ENCODE results near the gene GRIK4.

GRCh38 chr11:120800206-120800605 is 288.7 kb downstream of the GRIK4 start:
- TF ChIP-seq, protein P1, sequence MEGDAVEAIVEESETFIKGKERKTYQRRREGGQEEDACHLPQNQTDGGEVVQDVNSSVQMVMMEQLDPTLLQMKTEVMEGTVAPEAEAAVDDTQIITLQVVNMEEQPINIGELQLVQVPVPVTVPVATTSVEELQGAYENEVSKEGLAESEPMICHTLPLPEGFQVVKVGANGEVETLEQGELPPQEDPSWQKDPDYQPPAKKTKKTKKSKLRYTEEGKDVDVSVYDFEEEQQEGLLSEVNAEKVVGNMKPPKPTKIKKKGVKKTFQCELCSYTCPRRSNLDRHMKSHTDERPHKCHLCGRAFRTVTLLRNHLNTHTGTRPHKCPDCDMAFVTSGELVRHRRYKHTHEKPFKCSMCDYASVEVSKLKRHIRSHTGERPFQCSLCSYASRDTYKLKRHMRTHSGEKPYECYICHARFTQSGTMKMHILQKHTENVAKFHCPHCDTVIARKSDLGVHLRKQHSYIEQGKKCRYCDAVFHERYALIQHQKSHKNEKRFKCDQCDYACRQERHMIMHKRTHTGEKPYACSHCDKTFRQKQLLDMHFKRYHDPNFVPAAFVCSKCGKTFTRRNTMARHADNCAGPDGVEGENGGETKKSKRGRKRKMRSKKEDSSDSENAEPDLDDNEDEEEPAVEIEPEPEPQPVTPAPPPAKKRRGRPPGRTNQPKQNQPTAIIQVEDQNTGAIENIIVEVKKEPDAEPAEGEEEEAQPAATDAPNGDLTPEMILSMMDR (conservative IDR thresholded peaks at IDR 0.05; ENCODE audit: low read depth, low read length): no peak
- TF ChIP-seq EZH2phosphoT487 (IDR thresholded peaks at IDR 0.05; ENCODE audit: borderline replicate concordance, low read length) (no peak), EZH2 (IDR thresholded peaks at IDR 0.05; ENCODE audit: low read length, unreplicated experiment) (no peak)

All from PC-3 (cell line).